B cell (primary cell): ENCODE data around the gene B9D1.

Experiments
- CTCF ChIP-seq: fragments of 200-600 bp; IDR thresholded peaks from one replicate; pipeline ENCODE4 v1.8.0; 2022; ENCODE audit warnings: antibody characterized with exemption, mild to moderate bottlenecking
- EZH2 ChIP-seq: IDR thresholded peaks from 2 replicates; pipeline ENCODE4 v1.6.1; 2012; ENCODE audit warnings: borderline replicate concordance, low read depth, mild to moderate bottlenecking, moderate library complexity, low read length; ENCODE audit not compliant: insufficient read depth, poor library complexity, severe bottlenecking

GRCh38 chr17:19386974-19387920 lies 24.7 kb upstream of the B9D1 start, which contains the start of gene MFAP4:
- TF ChIP-seq EZH2 (no peak), CTCF (no peak)
